Activated T-helper 9 cell treated with anti-CD3 and anti-CD28 coated beads, Interleukin-2, amount 50 U/mL, for 16 hours (primary cell): ENCODE data around the gene SMIM44.

ENCODE experiments used
- DNase-seq: peaks from one replicate; pipeline ENCODE4 v3.0.0-alpha.2; 2020; ENCODE audit warnings: low read depth

SMIM44 gene

GRCh38 chr19:3434630-3435553 is 48.3 kb downstream of the SMIM44 start:
- peak; percentile 93 for DNase-seq

- DNase-seq = no peak
These were observed 49.3 kb downstream of the SMIM44 start for GRCh38 chr19:3433805-3434540.

GRCh38 chr19:3433313-3433712 is 49.9 kb downstream of the SMIM44 start:
- no peak for DNase-seq
